HUES6 (cell line): ENCODE results near the gene MLXIP.

Source experiments
- H3K27ac ChIP-seq: 2 replicates; pipeline ENCODE4 v1.7.0; 2013; ENCODE audit warnings: low read depth, mild to moderate bottlenecking, low read length, inconsistent platforms
- H3K27me3 ChIP-seq: 2 replicates; pipeline ENCODE4 v1.6.1; 2013; ENCODE audit warnings: low read length; ENCODE audit not compliant: control insufficient read depth, insufficient read depth
- H3K36me3 ChIP-seq: 2 replicates; pipeline ENCODE4 v1.6.1; 2013; ENCODE audit warnings: low read length; ENCODE audit not compliant: control insufficient read depth, insufficient read depth
- H3K4me1 ChIP-seq: 2 replicates; pipeline ENCODE4 v1.6.1; 2013; ENCODE audit warnings: low read length; ENCODE audit not compliant: control insufficient read depth, insufficient read depth
- H3K4me3 ChIP-seq: 2 replicates; pipeline ENCODE4 v1.5.1; 2013; ENCODE audit warnings: low read depth, low read length
- H3K9ac ChIP-seq: one replicate; pipeline ENCODE4 v1.6.1; 2013; ENCODE audit warnings: mild to moderate bottlenecking, low read length
- H3K9me3 ChIP-seq: 2 replicates; pipeline ENCODE4 v1.6.1; 2013; ENCODE audit warnings: low read depth, low read length; ENCODE audit not compliant: control insufficient read depth, insufficient read depth

The MLXIP gene

DNA sequence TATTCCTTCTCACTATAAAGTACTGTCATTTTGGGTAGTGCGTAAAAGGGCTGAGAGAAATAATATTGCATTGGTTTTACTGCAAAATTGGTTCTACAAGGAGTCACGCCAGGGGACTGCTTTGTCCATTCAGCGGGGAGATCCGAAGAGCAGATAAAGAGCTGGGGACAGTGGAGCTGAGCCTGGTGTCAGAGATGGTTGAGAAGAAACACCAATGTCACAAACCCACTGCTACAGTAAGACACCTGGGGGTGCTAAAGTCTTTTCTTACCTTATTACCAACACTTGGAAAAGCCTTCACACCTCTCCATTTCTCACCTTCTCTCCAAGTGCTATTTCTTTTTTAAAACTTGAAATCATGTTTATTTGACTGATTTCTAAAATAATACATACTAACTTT lies 81.3 kb downstream of the MLXIP start:
- Histone ChIP-seq H3K9me3 (no peaks in the 10 kb centered on the region), H3K9ac (no peak overlapping the region), H3K4me3 (no peak overlapping the region), H3K27me3 (no peaks in the 10 kb centered on the region), H3K4me1 (0 out of 2 replicates have a peak, but pooled peaks cover 3% of the 10 kb centered on the region), H3K36me3 (no peaks in the 10 kb centered on the region), H3K27ac (no peak overlapping the region)

DNA sequence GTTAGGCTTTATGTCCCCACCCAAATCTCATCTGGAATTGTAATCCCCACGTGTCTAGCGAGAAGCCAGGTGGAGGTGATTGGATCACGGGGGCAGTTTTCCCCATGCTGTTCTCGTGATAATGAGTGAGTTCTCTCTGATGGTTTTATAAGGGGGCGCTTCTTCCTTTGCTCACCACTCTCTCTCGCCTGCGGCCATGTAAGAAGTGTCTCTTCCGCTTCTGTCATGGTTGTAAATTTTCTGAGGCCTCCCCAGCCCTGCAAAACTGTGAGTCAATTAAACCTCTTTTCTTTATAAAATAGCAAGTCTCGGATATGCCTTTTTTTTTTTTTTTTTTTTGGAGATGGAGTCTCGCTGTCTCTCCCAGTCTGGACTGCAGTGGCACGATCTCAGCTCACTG lies 82.2 kb downstream of the MLXIP start:
- H3K27me3 ChIP-seq = no peaks in the 10 kb centered on the region
- H3K9ac ChIP-seq = no peak overlapping the region
- no peaks in the 10 kb centered on the region for H3K9me3 ChIP-seq
- no peaks in the 10 kb centered on the region for H3K36me3 ChIP-seq
- H3K4me3 ChIP-seq = no peak overlapping the region
- no peak overlapping the region for H3K27ac ChIP-seq
- no peaks in the 10 kb centered on the region for H3K4me1 ChIP-seq

DNA sequence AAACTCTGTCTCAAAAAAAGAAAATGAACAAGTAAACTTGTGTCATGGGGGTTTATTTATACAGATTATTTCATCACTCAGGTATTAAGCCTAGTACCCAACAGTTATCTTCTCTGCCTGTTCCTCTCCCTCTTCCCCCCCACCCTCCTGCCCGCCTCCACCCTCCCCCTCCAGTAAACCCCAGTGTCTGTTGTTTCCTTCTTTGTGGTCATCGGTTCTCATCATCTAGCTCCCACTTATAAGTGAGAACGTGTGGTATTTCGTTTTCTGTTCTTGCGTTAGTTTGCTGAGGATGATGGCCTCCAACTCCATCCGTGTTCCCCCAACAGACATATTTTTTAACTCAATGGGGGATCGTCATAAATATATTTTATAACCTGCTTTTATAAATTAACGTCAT lies 83.1 kb downstream of the MLXIP start:
- Histone ChIP-seq H3K4me3 (no peak overlapping the region), H3K9me3 (no peaks in the 10 kb centered on the region), H3K4me1 (no peaks in the 10 kb centered on the region; the same call in 1 of the 2 replicates)

DNA sequence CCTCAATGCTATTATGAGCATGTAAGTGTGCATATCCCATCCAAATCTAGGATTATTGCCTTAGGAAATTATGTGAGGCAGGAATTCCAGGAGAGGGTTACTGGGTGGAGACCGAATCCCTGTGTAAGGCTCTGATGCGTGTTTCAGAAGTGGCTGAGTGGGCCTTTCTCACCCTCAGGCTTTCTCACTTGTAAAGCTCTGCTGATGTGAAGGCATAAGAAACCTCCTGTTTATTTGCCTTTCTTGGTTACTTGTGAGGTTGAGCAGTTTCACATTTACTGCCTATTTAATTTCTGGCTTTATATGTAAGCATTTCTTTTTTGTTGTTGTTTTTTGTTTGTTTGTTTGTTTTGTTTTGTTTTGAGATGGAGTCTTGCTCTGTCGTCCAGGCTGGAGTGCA lies 84.4 kb downstream of the MLXIP start:
- Histone ChIP-seq H3K9ac (no peak overlapping the region), H3K9me3 (no peaks in the 10 kb centered on the region), H3K36me3 (no peaks in the 10 kb centered on the region), H3K4me1 (no peaks in the 10 kb centered on the region; the same call in 1 of the 2 replicates), H3K27ac (no peak overlapping the region), H3K4me3 (no peak overlapping the region), H3K27me3 (no peaks in the 10 kb centered on the region)

More for the DNA sequence above, 83.1 kb downstream of the MLXIP start:
- Histone ChIP-seq H3K9ac (no peak overlapping the region), H3K27me3 (no peaks in the 10 kb centered on the region), H3K36me3 (no peaks in the 10 kb centered on the region), H3K27ac (no peak overlapping the region)

DNA sequence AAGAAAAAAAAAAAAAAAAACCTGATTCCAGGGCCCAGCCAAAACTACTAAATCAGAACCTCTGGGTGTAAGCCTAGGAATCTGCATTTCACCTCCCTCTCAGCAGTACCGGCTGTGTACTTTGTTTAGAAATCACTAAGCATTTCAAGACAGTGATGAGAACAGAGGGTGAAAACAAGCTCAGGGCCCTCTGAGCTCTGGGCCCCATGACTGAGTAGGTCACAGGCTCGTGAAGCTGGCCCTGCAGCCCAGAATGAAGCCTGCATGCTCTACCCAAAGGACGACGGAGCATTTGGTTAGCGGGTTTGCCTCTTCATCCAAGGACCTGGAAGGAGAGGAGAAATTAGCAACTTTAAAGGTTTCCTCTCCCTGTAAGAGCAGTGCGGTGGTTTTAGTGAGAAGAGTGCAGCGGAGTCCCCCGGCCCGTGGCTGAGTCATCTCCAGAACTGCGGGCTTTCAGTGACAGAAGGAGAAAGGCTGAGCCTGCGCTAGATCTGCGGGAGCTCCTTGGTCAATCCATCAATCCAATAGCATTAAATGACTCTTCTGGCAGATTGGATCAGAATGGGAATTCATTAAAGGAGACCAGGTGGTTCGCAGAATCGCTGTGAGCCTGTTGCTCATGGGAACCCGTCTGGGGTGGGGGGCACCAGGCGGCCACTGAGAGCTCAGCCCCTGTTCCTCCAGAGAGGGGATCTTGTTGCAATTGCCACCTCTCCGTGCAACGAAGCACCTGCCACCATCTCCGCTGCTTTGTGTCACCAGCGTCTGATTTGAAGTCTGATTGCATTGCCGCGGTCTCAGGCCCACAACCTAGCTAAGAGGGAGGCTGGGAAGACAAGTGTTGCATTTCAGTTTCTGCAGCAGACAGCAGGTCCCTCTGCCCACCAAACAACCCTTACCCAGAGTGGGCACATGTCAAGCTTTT lies 88.1 kb downstream of the MLXIP start:
- Histone ChIP-seq H3K9ac (no peak overlapping the region), H3K9me3 (no peaks in the 10 kb centered on the region), H3K4me3 (no peak overlapping the region), H3K27me3 (no peaks in the 10 kb centered on the region), H3K27ac (no peak overlapping the region), H3K4me1 (no peaks in the 10 kb centered on the region; the same call in 1 of the 2 replicates), H3K36me3 (no peaks in the 10 kb centered on the region)

DNA sequence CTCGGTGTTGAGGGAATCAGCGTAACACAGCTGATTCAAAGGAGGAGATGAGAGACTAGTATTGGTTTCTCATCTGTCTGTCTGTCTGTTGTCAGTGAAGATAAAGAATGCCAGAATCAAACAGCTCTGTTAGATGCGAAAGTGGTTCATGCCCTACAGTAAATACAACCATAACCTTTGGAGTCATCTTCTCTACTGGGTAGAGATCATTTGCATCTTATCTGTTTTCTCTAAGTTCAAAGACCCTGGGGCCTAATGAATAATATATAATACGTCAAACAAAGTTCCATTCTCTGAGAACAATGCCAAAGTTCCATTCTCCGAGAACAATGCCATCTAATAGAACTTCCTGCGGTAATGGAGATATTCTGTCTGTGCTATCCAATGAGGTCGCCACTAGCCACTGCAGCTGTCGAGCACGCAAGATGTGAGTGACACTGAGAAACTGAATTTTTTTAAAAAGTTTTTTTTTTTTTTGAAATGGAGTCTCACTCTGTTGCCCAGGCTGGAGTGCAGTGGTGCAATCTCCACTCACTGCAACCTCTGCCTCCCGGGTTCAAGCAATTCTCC lies 88.9 kb downstream of the MLXIP start:
- no peaks in the 10 kb centered on the region for H3K27me3 ChIP-seq
- no peaks in the 10 kb centered on the region for H3K36me3 ChIP-seq
- H3K4me1 ChIP-seq = no peaks in the 10 kb centered on the region; the same call in 1 of the 2 replicates
- H3K9ac ChIP-seq = no peak overlapping the region
- no peak overlapping the region for H3K27ac ChIP-seq
- no peak overlapping the region for H3K4me3 ChIP-seq
- no peaks in the 10 kb centered on the region for H3K9me3 ChIP-seq

DNA sequence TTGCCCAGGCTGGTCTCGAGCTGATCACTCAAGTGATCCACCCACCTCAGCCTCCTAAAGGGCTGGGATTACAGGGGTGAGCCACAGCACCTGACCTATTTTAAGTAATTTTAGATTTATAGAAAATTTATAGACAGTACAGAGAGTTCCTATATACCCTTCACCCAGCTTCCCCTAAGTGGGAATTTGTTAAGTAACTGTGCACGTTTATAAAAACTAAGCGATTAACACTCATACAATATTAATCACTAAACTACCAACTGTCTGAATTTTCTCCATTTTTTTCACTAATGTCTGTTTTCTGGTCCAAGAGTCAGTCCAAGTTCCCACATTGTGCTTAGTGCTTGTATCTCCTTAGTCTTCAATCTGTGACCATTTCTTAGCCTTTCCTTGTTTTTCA lies 89.9 kb downstream of the MLXIP start:
- Histone ChIP-seq H3K27ac (no peak overlapping the region), H3K27me3 (no peaks in the 10 kb centered on the region), H3K9ac (no peak overlapping the region), H3K4me3 (no peak overlapping the region), H3K4me1 (no peaks in the 10 kb centered on the region; the same call in 1 of the 2 replicates), H3K9me3 (no peaks in the 10 kb centered on the region), H3K36me3 (no peaks in the 10 kb centered on the region)

DNA sequence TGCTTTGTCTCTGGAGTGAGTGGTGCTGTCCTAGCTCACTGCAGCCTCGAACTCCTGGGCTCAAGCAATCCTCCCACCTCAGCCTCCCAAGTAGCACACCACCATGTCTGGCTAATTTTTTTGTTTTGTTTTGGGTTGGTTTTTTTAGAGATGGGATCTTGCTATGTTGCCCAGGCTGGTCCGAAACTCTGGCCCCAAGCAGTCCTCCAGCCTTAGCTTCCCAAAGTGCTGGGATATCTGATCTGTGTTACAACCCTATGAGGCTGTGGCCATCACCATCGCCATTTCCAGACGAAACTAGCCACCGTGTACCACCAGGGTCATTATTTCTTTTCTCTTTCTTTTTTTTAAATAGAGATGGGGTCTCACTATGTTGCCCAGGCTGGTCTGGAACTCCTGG lies 92.8 kb downstream of the MLXIP start:
- Histone ChIP-seq H3K27me3 (no peaks in the 10 kb centered on the region), H3K36me3 (no peaks in the 10 kb centered on the region), H3K4me1 (no peaks in the 10 kb centered on the region; the same call in 1 of the 2 replicates), H3K4me3 (no peak overlapping the region), H3K9ac (no peak overlapping the region), H3K9me3 (no peaks in the 10 kb centered on the region), H3K27ac (no peak overlapping the region)

DNA sequence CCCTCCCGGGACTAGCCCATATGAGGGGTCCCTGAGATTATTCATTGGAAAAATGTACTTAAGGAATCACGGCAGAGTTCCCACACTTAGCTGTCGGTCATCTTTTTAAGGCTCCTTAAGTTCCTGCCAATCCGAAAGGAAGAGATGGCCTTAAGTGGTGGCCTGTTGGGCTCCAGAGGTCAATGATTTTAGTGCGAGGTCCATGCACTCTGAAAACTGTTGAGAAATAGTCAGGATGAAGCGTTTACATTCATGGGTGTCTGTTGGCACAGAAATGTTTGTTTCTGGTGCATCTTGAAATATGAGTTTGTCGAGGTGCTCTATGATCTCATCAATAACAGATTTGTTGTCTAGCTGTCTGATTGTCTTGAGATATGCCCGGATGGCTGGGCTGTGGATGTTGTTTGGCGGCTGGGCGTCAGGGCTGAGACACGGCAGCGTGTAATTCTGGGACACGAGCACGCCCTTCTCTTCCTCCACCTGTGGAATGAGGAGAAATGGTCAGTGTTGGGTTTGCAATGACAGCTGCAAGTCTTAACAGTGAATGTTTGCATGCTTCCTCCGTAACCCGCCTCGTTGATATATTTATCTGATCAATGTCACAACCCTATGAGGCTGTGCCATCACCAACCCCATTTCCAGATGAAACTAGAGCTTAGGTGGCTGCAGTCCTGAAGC lies 93.8 kb downstream of the MLXIP start:
- H3K27me3 ChIP-seq = no peaks in the 10 kb centered on the region
- no peaks in the 10 kb centered on the region for H3K4me1 ChIP-seq
- no peaks in the 10 kb centered on the region for H3K9me3 ChIP-seq
- H3K9ac ChIP-seq = no peak overlapping the region
- no peaks in the 10 kb centered on the region for H3K36me3 ChIP-seq
- H3K4me3 ChIP-seq = no peak overlapping the region
- H3K27ac ChIP-seq = no peak overlapping the region

DNA sequence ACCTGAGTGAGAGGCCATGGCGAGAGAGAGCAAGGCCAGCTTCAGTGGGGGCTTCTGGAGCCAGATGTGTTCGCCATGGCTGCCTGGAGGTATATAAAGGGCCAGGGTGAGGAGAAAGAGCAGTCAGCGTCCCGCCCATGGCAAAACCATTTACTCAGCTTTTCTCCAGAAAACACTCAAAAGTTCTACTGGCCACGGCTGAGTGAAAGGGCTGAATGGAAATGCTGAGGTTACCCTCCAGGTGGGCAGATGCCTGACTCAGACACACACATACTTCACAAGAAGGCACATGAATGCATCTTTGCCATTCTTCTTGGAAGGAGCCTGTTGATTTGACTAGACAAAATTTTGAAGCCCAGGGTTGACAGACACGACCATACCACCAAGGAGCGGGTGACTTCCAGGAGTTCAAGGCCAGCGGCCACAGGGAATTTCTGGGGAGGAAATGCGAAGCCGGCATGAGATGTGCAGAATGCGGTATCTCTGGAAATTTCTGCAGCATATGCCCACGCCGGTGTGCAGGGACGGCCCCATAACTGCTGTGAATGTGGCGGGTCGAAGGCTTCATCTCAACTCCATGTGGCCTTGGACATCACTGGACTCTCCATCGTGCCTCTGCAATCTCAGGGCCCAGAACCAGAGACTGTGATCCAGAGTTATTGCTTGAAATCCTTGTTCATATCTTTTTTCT lies 95.7 kb downstream of the MLXIP start, which contains the start of gene IL31:
IL31 (minus strand) TSS at position 67 of the 691 bp plus-strand sequence; CDS start at position 18, 49 bp downstream.
- Histone ChIP-seq H3K9ac (no peak within 1 kb of the TSS), H3K4me1 (no peaks in the 10 kb centered on the region), H3K36me3 (no peaks in the 10 kb centered on the region), H3K9me3 (no peaks in the 10 kb centered on the region), H3K4me3 (no peak within 1 kb of the TSS), H3K27ac (no peak within 1 kb of the TSS), H3K27me3 (no peaks in the 10 kb centered on the region)
